HEK293 (cell line): Measurements from ENCODE around the gene ESR1.

Experiments
- CTCF ChIA-PET: fragments of 350-600 bp; formaldehyde crosslinking; extraction: SDS; loops from one replicate; lab custom pipeline; 2021; ENCODE audit warnings: antibody characterized with exemption; lab: Yijun Ruan, JAX
- POLR2A ChIA-PET: fragments of 300-600 bp; formaldehyde crosslinking; extraction: SDS; loops from one replicate; lab custom pipeline; 2020; ENCODE audit warnings: antibody characterized with exemption, inconsistent platforms; lab: Yijun Ruan, JAX
- H3K27ac ChIP-seq: fragments of 200-500 bp; sonication (Bioruptor generic); 2 replicates; pipeline ENCODE4 v1.5.1; 2014; ENCODE audit warnings: low read depth, low read length, control low read depth, inconsistent platforms; ENCODE audit errors: extremely low read depth
- H3K36me3 ChIP-seq, 2 experiments: fragments of 200-500 bp in 1 of 2; sonication (Bioruptor generic) in 1 of 2; 1 replicate in 1 of 2; 2 replicates in 1 of 2; pipeline ENCODE4 v1.5.1; 2014 to 2017; ENCODE audit warnings: inconsistent platforms in 2 of 2, low read length in 2 of 2; ENCODE audit not compliant: control insufficient read depth in 2 of 2, insufficient read depth in 1 of 2
- H3K4me1 ChIP-seq: fragments of 200-500 bp; sonication (Bioruptor generic); 2 replicates; pipeline ENCODE4 v1.5.1; 2014; ENCODE audit warnings: mild to moderate bottlenecking, low read length, inconsistent platforms; ENCODE audit not compliant: control insufficient read depth, insufficient read depth
- H3K4me3 ChIP-seq: 2 replicates; pipeline ENCODE4 v1.5.1; 2011; ENCODE audit warnings: low read depth, mild to moderate bottlenecking, control low read depth, low read length, moderate library complexity
- H3K9me3 ChIP-seq: fragments of 200-500 bp; sonication (Bioruptor generic); 2 replicates; pipeline ENCODE4 v1.5.1; 2014; ENCODE audit warnings: low read depth, low read length, inconsistent platforms; ENCODE audit not compliant: control insufficient read depth, insufficient read depth
- HOXD13 ChIP-seq: sonication (generic); formaldehyde crosslinking; IDR thresholded peaks from 2 replicates; pipeline ENCODE4 v1.8.0; 2022; ENCODE audit warnings: missing genetic modification reagents, borderline replicate concordance
- IKZF3 ChIP-seq: fragments of 450-650 bp; IDR thresholded peaks from 2 replicates; pipeline ENCODE4 v1.5.0; 2018; ENCODE audit warnings: missing biosample characterization, mild to moderate bottlenecking, missing genetic modification characterization, moderate library complexity
- KLF9 ChIP-seq: fragments of 450-650 bp; formaldehyde crosslinking; IDR thresholded peaks from 2 replicates; pipeline ENCODE4 v1.5.1; 2016; ENCODE audit warnings: missing biosample characterization, missing genetic modification characterization, low read depth
- ZIC2 ChIP-seq: fragments of 450-650 bp; formaldehyde crosslinking; IDR thresholded peaks from 2 replicates; pipeline ENCODE4 v1.5.1; 2016; ENCODE audit warnings: missing biosample characterization, missing genetic modification characterization
- ZNF140 ChIP-seq: fragments of 450-650 bp; formaldehyde crosslinking; IDR thresholded peaks from 2 replicates; pipeline ENCODE4 v1.5.1; 2016; ENCODE audit warnings: missing biosample characterization, missing genetic modification characterization
- ZNF175 ChIP-seq: fragments of 450-650 bp; formaldehyde crosslinking; IDR thresholded peaks from 2 replicates; pipeline ENCODE4 v1.5.1; 2016; ENCODE audit warnings: missing biosample characterization, missing genetic modification characterization
- ZNF302 ChIP-seq: fragments of 450-650 bp; formaldehyde crosslinking; IDR thresholded peaks from 2 replicates; pipeline ENCODE4 v1.5.1; 2016; ENCODE audit warnings: missing biosample characterization, missing genetic modification characterization, low read depth
- ZNF433 ChIP-seq: fragments of 450-650 bp; formaldehyde crosslinking; IDR thresholded peaks from 2 replicates; pipeline ENCODE4 v1.5.1; 2016; ENCODE audit warnings: missing biosample characterization, missing genetic modification characterization, low read depth
- ZNF555 ChIP-seq: fragments of 450-650 bp; formaldehyde crosslinking; conservative IDR thresholded peaks from 2 replicates; pipeline ENCODE4 v1.5.1; 2017; ENCODE audit warnings: missing biosample characterization, mild to moderate bottlenecking, missing genetic modification characterization, inconsistent platforms
- ZNF571 ChIP-seq: fragments of 450-650 bp; formaldehyde crosslinking; IDR thresholded peaks from 2 replicates; pipeline ENCODE4 v1.5.0; 2017; ENCODE audit warnings: missing biosample characterization, missing genetic modification characterization
- ZNF624 ChIP-seq: fragments of 450-650 bp; formaldehyde crosslinking; IDR thresholded peaks from 2 replicates; pipeline ENCODE4 v1.5.1; 2017; ENCODE audit warnings: missing biosample characterization, missing genetic modification characterization
- ZNF776 ChIP-seq: fragments of 450-650 bp; formaldehyde crosslinking; IDR thresholded peaks from 2 replicates; pipeline ENCODE4 v1.5.0; 2017; ENCODE audit warnings: missing biosample characterization, missing genetic modification characterization, borderline replicate concordance
- ZNF830 ChIP-seq: fragments of 450-650 bp; IDR thresholded peaks from 2 replicates; pipeline ENCODE4 v1.5.0; 2018; ENCODE audit warnings: missing biosample characterization, missing genetic modification characterization, low read depth, mild to moderate bottlenecking, moderate library complexity
- TF ChIP-seq, protein P1 (sequence below): fragments of 450-650 bp; formaldehyde crosslinking; IDR thresholded peaks from 2 replicates; pipeline ENCODE4 v1.5.1; 2016; ENCODE audit warnings: missing biosample characterization, missing genetic modification characterization
- TF ChIP-seq, protein P2 (sequence below): fragments of 450-650 bp; formaldehyde crosslinking; IDR thresholded peaks from 2 replicates; pipeline ENCODE4 v1.5.1; 2017; ENCODE audit warnings: missing biosample characterization, missing genetic modification characterization
- TF ChIP-seq, protein P3 (sequence below): fragments of 450-650 bp; formaldehyde crosslinking; IDR thresholded peaks from 2 replicates; pipeline ENCODE4 v1.5.1; 2016; ENCODE audit warnings: missing biosample characterization, missing genetic modification characterization
- TF ChIP-seq, protein P4 (sequence below): fragments of 450-650 bp; formaldehyde crosslinking; IDR thresholded peaks from 2 replicates; pipeline ENCODE4 v1.5.1; 2016; ENCODE audit warnings: missing biosample characterization, missing genetic modification characterization

ESR1 gene

DNA sequence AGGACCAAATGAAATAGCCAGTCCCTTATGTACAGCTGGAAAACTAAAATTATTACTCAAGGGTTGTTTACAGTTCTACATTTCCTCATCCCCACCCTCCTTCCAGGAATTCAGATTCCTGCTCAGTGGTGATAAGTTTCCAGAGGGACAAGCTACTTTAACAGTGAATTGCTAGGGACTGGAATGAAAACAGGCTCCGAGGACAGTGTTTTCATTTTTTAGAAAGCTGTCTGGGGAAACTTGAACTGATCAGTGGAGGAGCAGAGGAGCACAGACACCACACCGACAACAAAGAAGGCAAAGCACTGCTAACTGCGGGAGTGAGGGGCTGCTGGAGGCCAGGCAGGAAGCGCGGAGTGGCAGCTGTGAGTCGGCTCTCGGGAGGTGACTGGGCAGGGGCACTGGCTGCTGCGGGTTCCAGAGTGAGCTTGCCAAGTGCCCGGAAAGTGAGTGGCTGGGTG is 322.2 kb downstream of the ESR1 start:
- POLR2A ChIA-PET = no interaction called here
- no peaks in the 10 kb centered on the region for H3K4me1 ChIP-seq
- TF ChIP-seq ZNF302 (tag by site-specific recombination) (no peak), ZNF555 (tag by site-specific recombination) (no peak), ZNF624 (tag by site-specific recombination) (no peak)
- TF ChIP-seq, protein P1, sequence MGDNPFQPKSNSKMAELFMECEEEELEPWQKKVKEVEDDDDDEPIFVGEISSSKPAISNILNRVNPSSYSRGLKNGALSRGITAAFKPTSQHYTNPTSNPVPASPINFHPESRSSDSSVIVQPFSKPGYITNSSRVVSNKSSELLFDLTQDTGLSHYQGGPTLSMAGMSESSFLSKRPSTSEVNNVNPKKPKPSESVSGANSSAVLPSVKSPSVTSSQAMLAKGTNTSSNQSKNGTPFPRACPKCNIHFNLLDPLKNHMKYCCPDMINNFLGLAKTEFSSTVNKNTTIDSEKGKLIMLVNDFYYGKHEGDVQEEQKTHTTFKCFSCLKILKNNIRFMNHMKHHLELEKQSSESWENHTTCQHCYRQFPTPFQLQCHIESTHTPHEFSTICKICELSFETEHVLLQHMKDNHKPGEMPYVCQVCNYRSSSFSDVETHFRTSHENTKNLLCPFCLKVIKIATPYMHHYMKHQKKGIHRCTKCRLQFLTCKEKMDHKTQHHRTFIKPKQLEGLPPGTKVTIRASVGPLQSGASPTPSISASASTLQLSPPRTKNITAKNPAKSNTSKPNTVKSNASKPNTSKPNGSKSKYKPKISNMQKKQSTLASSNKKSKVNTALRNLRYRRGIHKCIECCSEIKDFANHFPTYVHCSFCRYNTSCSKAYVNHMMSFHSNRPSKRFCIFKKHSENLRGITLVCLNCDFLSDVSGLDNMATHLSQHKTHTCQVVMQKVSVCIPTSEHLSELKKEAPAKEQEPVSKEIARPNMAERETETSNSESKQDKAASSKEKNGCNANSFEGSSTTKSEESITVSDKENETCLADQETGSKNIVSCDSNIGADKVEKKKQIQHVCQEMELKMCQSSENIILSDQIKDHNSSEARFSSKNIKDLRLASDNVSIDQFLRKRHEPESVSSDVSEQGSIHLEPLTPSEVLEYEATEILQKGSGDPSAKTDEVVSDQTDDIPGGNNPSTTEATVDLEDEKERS (tag by site-specific recombination) = no peak
- TF ChIP-seq, protein P2, sequence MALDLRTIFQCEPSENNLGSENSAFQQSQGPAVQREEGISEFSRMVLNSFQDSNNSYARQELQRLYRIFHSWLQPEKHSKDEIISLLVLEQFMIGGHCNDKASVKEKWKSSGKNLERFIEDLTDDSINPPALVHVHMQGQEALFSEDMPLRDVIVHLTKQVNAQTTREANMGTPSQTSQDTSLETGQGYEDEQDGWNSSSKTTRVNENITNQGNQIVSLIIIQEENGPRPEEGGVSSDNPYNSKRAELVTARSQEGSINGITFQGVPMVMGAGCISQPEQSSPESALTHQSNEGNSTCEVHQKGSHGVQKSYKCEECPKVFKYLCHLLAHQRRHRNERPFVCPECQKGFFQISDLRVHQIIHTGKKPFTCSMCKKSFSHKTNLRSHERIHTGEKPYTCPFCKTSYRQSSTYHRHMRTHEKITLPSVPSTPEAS (tag by site-specific recombination) = no peak
- peaks cover 0 to 42% of the 10 kb centered on the region in 2 experiments; a peak in 2 of 3 replicates for H3K36me3 ChIP-seq
- no peaks in the 10 kb centered on the region for H3K9me3 ChIP-seq
- CTCF ChIA-PET = no interaction called here
- no peak overlapping the region for H3K4me3 ChIP-seq
- H3K27ac ChIP-seq = no peak overlapping the region

DNA sequence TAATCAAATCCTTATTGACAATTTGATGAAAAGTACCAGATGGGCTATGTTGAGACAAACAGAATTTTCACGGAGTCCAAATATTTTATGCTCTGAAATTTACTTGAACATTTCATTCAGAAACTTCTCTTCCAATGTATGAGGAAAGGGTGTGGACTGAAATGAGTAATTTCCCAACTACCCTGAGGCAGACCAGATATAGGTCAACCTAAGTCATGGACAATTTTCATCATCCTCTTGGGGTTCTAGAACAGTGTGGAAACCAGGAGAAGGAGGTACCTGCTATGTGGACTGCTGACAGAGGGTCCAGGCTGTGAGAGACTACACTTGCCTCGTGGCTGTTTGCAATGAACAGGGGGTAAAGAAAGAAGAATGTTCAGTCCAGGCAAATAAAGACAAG is 323.0 kb downstream of the ESR1 start:
- H3K4me1 ChIP-seq = no peaks in the 10 kb centered on the region
- no peak overlapping the region for H3K4me3 ChIP-seq
- ChIA-PET CTCF (no interaction called here), POLR2A (no interaction called here)
- TF ChIP-seq, protein P3, sequence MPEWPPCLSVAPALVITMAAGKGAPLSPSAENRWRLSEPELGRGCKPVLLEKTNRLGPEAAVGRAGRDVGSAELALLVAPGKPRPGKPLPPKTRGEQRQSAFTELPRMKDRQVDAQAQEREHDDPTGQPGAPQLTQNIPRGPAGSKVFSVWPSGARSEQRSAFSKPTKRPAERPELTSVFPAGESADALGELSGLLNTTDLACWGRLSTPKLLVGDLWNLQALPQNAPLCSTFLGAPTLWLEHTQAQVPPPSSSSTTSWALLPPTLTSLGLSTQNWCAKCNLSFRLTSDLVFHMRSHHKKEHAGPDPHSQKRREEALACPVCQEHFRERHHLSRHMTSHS (tag by site-specific recombination) = no peak
- peaks cover 0 to 49% of the 10 kb centered on the region in 2 experiments; a peak in 2 of 3 replicates for H3K36me3 ChIP-seq
- H3K9me3 ChIP-seq = no peaks in the 10 kb centered on the region
- no peak overlapping the region for H3K27ac ChIP-seq

DNA sequence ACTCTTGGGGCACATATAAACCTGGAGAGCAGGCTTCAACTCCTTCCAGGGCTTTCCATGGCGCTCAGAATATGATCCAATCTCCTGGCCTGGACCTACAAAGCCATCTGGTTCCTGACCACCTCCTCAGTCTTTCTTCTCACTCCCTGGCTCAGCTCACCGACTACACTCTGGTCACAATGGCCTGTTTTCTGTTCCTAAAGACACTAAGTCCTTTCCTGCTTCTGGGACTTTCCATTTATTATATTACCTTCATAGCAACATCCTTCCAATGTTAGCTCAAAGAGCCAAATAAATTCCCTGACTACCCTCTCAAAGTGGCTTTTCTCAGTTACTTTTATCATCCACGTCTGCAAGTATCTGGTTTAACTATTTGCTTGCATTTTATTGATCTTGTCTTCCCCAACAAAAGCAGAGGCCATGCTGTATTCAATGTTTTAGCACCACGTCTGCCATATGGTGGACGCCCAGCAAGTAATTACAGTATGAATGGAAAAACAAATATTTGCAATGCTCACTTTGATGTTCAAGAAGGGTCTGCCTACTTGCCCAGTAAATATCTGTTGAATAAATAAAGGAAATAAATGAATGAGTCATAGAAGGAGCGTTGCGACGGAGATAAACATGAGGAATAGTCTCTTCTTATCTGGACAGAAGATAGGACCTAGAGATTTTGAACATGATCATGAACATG is 328.4 kb downstream of the ESR1 start:
- POLR2A ChIA-PET = no interaction called here
- Histone ChIP-seq H3K9me3 (no peaks in the 10 kb centered on the region), H3K27ac (no peak overlapping the region), H3K36me3 (peaks cover 0 to 52% of the 10 kb centered on the region in 2 experiments; a peak in 2 of 3 replicates), H3K4me3 (no peak overlapping the region), H3K4me1 (no peaks in the 10 kb centered on the region)
- CTCF ChIA-PET = interaction anchor here (0.6 kb wide), 1 partner anchor 44 kb away, joined by 3 read pairs; no protein-coding TSS in a partner anchor
- TF ChIP-seq HOXD13 (CRISPR knock-in tag) (no peak), KLF9 (tag by site-specific recombination) (no peak), ZNF140 (tag by site-specific recombination) (no peak), ZNF175 (tag by site-specific recombination) (no peak), IKZF3 (tag by site-specific recombination) (no peak), ZNF776 (tag by site-specific recombination) (no peak), ZNF433 (no peak), ZIC2 (tag by site-specific recombination) (no peak), ZNF571 (tag by site-specific recombination) (no peak), ZNF830 (no peak)
- TF ChIP-seq, protein P4, sequence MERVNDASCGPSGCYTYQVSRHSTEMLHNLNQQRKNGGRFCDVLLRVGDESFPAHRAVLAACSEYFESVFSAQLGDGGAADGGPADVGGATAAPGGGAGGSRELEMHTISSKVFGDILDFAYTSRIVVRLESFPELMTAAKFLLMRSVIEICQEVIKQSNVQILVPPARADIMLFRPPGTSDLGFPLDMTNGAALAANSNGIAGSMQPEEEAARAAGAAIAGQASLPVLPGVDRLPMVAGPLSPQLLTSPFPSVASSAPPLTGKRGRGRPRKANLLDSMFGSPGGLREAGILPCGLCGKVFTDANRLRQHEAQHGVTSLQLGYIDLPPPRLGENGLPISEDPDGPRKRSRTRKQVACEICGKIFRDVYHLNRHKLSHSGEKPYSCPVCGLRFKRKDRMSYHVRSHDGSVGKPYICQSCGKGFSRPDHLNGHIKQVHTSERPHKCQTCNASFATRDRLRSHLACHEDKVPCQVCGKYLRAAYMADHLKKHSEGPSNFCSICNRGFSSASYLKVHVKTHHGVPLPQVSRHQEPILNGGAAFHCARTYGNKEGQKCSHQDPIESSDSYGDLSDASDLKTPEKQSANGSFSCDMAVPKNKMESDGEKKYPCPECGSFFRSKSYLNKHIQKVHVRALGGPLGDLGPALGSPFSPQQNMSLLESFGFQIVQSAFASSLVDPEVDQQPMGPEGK = no peak
